Body of pancreas (tissue), 4 donors: ENCODE data around the gene SOCS3. TPM values are rescaled to one million over a fixed set of nuclear protein-coding genes. Genes with fewer than 3 reads are reported as not detected.
"Not testable (repeated sequence)": the region's sequence is repeated elsewhere in the genome, so short reads cannot be mapped to it uniquely, and the experiment has no call there.

ENCODE experiments used
- ATAC-seq: fragments of 150-250 bp; one replicate; pipeline ENCODE4 v1.9.1; 2016
- DNase-seq, 4 donors: peaks; one replicate each; pipeline ENCODE4 v3.0.0-alpha.2; 2019
- H3K27ac ChIP-seq, 4 donors: fragments of 200-600 bp; sonication (generic); 1 replicate in 3 of 4; 2 replicates in 1 of 4; pipeline versions ENCODE4 v1.5.1 to v1.6.1; 2016 to 2019; ENCODE audit warnings: mild to moderate bottlenecking in 1 of 4, mixed read lengths in 1 of 4, moderate library complexity in 1 of 4
- H3K27me3 ChIP-seq, 2 donors: fragments of 200-600 bp; sonication (generic); one replicate each; pipeline ENCODE4 v1.6.0; 2016; ENCODE audit warnings: mild to moderate bottlenecking in 1 of 2
- H3K36me3 ChIP-seq, 2 donors: fragments of 200-600 bp; sonication (generic); replicated peaks in 1 of 2; 2 replicates each; pipeline ENCODE4 v1.5.1; 2016; ENCODE audit warnings: low read depth in 2 of 2; ENCODE audit not compliant: insufficient read depth in 1 of 2
- H3K4me1 ChIP-seq: fragments of 200-600 bp; sonication (generic); one replicate; pipeline ENCODE4 v1.6.0; 2016
- H3K4me3 ChIP-seq, 2 donors: fragments of 200-600 bp; sonication (generic); 1 replicate in 1 of 2; 2 replicates in 1 of 2; pipeline ENCODE4 v1.5.1; 2016 to 2019
- H3K9me3 ChIP-seq, 3 donors: fragments of 200-600 bp; sonication (generic); 1 replicate in 2 of 3; 2 replicates in 1 of 3; pipeline ENCODE4 v1.5.1; 2016
- POLR2A ChIP-seq, 3 donors: fragments of 450-650 bp; IDR thresholded peaks; one replicate each; pipeline ENCODE4 v1.6.1; 2016; ENCODE audit warnings: antibody characterized with exemption in 3 of 3, mild to moderate bottlenecking in 2 of 3
- WGBS, 2 donors: methylation state at CpG; one replicate each; pipeline ENCODE4 v1.1.5; 2017; 5-methylcytosine and 5-hydroxymethylcytosine counted together
- intact Hi-C: fragments of 100-400 bp; cut with DNase I; formaldehyde crosslinking; loops from one replicate; pipeline ENCODE4 v1.15.1; 2023
- total RNA-seq, 2 donors: library from RNA; depleted of rRNA; stranded (reverse); fragments of >200 nt; gene quantifications; one replicate each; pipeline ENCODE4 v1.1.0, GENCODE V29; 2016
- TF ChIP-seq, protein P1 (sequence below), 7 experiments: fragments of 450-650 bp in 4 of 7; fragments of 200-600 bp in 3 of 7; sonication (generic) in 3 of 7; IDR thresholded peaks; one replicate each; pipeline ENCODE4 v1.5.1; 2016 to 2019; ENCODE audit warnings: antibody characterized with exemption in 7 of 7

SOCS3 gene
- total RNA-seq, 2 donors from 2014 or later, result 21.0 to 63.9 TPM

DNA sequence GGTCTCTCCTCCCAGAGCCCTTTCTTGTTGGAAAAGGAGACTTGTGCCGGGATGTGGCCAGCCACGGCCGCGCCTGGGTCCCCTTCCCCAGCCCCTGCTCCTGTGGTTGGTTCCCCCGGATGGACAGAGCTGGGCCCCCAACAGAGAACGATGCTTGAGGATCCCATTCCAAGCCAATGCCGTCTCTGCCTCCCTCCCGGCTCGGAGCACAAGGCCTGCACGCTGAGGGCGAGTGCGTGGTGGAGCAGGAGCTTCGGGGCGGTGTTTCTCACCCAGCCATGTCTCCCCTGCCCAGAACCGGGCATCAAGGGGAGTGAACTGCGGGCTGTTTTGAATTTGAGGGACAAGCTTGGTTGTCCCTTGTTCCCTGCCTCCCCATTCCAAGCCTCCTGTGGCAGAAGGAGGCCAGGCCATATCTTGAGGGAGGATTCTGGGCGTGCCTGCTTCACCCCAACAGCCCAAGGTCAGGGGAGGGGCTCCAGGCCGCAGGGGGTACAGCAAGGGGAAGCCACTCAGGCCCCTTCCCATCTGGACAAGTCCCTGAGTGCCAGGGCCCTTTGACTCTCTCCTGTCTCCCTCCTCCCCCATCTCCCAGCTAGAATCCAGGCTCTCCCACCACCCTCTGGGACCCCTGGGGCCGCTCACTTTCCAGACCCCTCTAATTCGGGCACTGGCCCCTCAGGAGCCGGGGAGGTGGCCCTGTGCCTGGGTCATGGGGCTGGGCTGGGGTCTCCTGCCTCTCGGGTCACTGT lies 43.6 kb downstream of the SOCS3 start:
- DNase-seq, result no peak
- peak overlapping the region; percentile 51 to 84 (median 67) for H3K27ac ChIP-seq
- WGBS, 2 donors, result 76 to 77% methylated on average over 14 to 22 of the region's 22 CpGs
- H3K27me3 ChIP-seq, result no peaks in the 10 kb centered on the region
- peaks cover 48% of the 10 kb centered on the region for H3K4me1 ChIP-seq
- H3K4me3 ChIP-seq, result no peak overlapping the region
- no peak for ATAC-seq
- no peaks in the 10 kb centered on the region for H3K36me3 ChIP-seq
- no peaks in the 10 kb centered on the region for H3K9me3 ChIP-seq
- TF ChIP-seq, protein P1, sequence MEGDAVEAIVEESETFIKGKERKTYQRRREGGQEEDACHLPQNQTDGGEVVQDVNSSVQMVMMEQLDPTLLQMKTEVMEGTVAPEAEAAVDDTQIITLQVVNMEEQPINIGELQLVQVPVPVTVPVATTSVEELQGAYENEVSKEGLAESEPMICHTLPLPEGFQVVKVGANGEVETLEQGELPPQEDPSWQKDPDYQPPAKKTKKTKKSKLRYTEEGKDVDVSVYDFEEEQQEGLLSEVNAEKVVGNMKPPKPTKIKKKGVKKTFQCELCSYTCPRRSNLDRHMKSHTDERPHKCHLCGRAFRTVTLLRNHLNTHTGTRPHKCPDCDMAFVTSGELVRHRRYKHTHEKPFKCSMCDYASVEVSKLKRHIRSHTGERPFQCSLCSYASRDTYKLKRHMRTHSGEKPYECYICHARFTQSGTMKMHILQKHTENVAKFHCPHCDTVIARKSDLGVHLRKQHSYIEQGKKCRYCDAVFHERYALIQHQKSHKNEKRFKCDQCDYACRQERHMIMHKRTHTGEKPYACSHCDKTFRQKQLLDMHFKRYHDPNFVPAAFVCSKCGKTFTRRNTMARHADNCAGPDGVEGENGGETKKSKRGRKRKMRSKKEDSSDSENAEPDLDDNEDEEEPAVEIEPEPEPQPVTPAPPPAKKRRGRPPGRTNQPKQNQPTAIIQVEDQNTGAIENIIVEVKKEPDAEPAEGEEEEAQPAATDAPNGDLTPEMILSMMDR (IDR thresholded peaks at IDR 0.05), result no peak
- no peak for TF ChIP-seq POLR2A (IDR thresholded peaks at IDR 0.05)
- intact Hi-C loops, result no loop called here

DNA sequence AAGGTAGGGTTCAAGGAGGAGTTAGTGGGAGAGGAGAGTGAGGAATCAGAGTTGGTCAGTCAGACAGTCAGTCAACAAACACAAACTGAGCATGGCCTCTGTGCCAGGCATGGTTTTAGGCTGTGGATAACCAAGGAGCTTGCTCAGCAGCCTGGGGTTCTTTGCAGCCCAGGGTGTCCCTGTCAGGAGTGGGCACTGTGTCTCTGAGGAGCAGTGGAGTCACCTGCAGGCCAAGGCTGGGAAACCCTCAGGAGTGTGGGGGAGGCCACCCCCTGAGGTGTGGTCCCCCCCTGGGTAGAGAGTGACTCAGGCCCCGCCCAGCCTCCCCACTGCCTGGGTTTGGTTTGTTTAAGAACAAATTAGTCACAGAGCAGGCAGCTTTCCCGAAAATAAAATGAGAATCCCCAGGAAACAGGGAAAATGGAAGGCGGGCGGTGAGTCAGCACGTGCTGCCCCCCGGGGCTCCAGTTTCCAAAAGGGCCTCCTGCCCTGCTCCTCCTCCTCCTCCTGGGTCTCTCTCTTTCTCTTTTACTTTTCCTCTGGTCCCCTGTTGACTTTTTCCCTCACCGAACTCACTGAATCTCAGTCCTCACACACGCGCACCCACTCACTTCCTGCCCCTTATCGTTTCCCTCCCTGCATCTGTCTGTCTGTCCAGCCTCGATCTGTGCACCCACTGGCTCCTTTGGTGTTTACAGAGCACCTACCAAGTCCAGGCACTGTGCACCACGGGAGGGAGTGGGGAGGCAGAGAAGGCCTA lies 44.3 kb downstream of the SOCS3 start:
- WGBS, 2 donors, result 21 to 30% methylated on average over 11 to 12 of the region's 12 CpGs
- Histone ChIP-seq H3K4me3 (no peak overlapping the region), H3K36me3 (no peaks in the 10 kb centered on the region), H3K4me1 (peaks cover 48% of the 10 kb centered on the region), H3K27me3 (no peaks in the 10 kb centered on the region), H3K9me3 (no peaks in the 10 kb centered on the region), H3K27ac (peak overlapping the region; percentile 51 to 84 (median 67))
- DNase-seq (peak; percentile 49 to 81 (median 70)), ATAC-seq (peak; percentile 30)
- peak in 1 of 3 donors; percentile 2 for TF ChIP-seq POLR2A (IDR thresholded peaks at IDR 0.05)
- TF ChIP-seq, protein P1 (IDR thresholded peaks at IDR 0.05), result peak in 1 of 7 experiments; percentile 7
- intact Hi-C loops, result no loop called here

DNA sequence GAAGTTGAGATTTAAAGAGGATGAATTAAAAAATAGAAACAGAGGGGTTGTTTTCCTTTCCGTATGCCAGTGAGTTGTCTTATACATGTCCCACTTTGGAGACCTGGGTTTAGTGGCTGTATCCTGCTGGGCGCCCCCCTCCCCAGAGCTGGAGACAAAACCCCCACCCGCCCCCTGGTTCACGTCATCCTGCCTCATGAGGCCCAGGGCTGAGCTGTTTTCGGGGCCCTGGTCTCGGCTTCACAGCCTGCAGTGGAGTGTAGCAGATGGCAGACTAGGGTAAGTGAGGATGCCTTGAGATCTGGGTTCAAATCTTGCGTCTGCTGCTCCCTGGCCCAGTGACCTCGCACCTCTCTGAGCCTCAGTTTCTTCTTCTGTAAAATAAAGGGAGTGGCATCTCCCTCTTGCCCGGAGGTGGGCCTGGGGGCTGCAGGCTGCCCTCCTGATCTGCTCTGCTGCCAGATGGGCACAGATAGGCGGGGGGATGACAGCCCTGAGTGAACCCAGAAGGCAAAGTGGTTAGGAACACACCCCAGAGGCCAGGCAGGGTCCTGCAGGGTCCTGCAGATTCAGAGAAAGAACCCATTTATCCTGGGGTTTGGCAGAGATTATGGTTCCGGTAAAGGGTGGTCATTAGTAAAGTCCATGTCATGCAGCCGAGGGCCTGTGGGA lies 45.1 kb downstream of the SOCS3 start:
- DNase-seq, result no peak
- no peak for ATAC-seq
- 77 to 86% methylated on average over 11 to 12 of the region's 12 CpGs for WGBS, 2 donors
- H3K4me3 ChIP-seq, result no peak overlapping the region
- no peaks in the 10 kb centered on the region for H3K27me3 ChIP-seq
- peaks cover 48% of the 10 kb centered on the region for H3K4me1 ChIP-seq
- intact Hi-C loops, result no loop called here
- no peaks in the 10 kb centered on the region for H3K36me3 ChIP-seq
- H3K27ac ChIP-seq, result peak overlapping the region; percentile 49 to 84 (median 67)
- TF ChIP-seq, protein P1 (IDR thresholded peaks at IDR 0.05), result no peak
- H3K9me3 ChIP-seq, result no peaks in the 10 kb centered on the region

DNA sequence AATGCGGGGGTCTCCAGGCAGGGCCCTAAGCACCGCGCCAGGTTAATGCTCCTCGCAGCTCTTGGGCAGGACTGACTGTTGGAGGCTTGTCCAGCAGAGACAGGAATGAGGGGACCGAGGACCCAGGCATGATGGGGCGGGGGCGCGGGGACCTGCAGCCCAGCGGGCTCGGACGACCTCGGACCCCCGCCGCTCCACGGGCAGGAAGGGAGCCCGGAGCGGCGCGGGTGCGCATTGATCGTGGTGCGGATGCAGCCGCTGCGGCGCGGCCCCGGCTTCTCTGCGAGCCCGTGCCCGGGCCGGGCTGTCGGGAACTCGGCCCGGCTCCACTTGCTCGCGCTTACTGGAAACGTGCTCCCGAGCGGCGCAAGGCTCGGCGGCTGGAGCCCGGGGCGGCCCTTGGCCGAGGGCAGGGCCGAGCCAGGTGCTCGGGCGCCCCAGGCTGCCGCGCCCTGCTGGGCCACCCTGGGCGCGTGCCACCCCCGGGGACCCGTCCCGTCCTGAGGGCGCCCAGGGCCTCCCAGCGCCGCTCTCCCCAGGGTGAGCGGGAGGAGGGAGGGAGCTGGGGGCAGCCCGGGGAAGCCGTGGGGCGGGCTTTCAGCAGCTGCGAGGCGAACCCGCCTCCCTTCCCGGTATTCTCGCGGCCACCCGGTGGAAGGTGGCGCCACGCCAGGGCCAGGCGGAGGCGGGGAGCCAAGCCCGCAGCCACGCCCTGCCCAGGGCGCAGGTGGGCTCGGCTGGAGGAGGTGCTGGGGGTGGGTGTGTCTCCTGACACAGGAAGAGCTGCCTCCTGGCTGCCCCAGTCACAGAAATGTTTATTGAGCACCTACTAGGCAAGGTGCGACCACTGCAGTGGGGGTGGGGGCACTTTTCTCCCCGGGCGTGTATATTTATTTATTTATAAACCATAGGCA lies 45.9 kb downstream of the SOCS3 start:
- peak overlapping the region; percentile 49 to 84 (median 67) for H3K27ac ChIP-seq
- ATAC-seq (peak; percentile 83), DNase-seq (peak; percentile 79 to 88 (median 84))
- peaks cover 48% of the 10 kb centered on the region for H3K4me1 ChIP-seq
- H3K4me3 ChIP-seq, result no peak overlapping the region
- H3K36me3 ChIP-seq, result no peaks in the 10 kb centered on the region
- 3 to 11% methylated on average over 7 to 52 of the region's 80 CpGs for WGBS, 2 donors
- TF ChIP-seq POLR2A (IDR thresholded peaks at IDR 0.05), result peak; percentile 18 to 38 (median 32)
- TF ChIP-seq, protein P1 (IDR thresholded peaks at IDR 0.05), result peak in 1 of 7 experiments; percentile 17
- H3K27me3 ChIP-seq, result no peaks in the 10 kb centered on the region
- intact Hi-C loops, result no loop called here
- H3K9me3 ChIP-seq, result no peaks in the 10 kb centered on the region

DNA sequence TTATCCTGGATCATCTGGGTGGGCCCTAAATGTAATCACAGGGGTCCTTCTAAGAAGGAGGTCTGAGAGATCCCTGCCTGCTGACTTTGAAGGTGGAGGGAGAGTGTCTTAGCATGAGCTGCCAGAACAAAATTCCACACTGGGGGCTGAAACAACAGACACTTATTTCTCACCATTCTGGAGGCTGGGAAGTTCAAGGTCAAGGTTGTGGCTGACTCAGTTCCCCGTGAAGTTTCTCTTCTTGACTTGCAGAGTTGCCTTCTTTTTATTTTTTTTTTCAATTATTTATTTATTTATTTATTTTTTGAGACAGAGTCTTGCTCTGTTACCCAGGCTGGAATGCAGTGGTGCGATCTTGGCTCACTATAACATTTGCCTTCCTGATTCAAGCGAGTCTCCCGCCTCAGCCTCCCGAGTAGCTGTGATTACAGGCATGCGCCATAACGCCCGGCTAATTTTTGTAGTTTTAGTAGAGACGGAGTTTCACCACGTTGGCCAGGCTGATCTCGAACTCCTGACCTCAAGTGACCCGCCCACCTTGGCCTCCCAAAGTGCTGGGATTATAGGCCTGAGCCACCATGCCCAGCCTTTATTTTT lies 50.1 kb downstream of the SOCS3 start:
- H3K27ac ChIP-seq, H3K36me3 ChIP-seq, H3K4me3 ChIP-seq, H3K9me3 ChIP-seq, H3K27me3 ChIP-seq, intact Hi-C loops, DNase-seq, ATAC-seq: not testable (repeated sequence)
- WGBS, 2 donors, result 85 to 88% methylated on average over 12 of the region's 12 CpGs
- peaks cover 22% of the 10 kb centered on the region for H3K4me1 ChIP-seq
